ENCODE data around the gene SRD5A1.

GRCh38 chr5:6718718-6719117, 85.5 kb downstream of the SRD5A1 start:
- TF ChIP-seq, protein P1, sequence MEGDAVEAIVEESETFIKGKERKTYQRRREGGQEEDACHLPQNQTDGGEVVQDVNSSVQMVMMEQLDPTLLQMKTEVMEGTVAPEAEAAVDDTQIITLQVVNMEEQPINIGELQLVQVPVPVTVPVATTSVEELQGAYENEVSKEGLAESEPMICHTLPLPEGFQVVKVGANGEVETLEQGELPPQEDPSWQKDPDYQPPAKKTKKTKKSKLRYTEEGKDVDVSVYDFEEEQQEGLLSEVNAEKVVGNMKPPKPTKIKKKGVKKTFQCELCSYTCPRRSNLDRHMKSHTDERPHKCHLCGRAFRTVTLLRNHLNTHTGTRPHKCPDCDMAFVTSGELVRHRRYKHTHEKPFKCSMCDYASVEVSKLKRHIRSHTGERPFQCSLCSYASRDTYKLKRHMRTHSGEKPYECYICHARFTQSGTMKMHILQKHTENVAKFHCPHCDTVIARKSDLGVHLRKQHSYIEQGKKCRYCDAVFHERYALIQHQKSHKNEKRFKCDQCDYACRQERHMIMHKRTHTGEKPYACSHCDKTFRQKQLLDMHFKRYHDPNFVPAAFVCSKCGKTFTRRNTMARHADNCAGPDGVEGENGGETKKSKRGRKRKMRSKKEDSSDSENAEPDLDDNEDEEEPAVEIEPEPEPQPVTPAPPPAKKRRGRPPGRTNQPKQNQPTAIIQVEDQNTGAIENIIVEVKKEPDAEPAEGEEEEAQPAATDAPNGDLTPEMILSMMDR (IDR thresholded peaks at IDR 0.05; ENCODE audit: low read length) = no peak
- no peak for TF ChIP-seq EZH2 (optimal IDR thresholded peaks at IDR 0.05; ENCODE audit: low read depth, low read length)

Measured in MM.1S (cell line).